ENCODE data around the gene CDK10.

Gene CDK10

DNA sequence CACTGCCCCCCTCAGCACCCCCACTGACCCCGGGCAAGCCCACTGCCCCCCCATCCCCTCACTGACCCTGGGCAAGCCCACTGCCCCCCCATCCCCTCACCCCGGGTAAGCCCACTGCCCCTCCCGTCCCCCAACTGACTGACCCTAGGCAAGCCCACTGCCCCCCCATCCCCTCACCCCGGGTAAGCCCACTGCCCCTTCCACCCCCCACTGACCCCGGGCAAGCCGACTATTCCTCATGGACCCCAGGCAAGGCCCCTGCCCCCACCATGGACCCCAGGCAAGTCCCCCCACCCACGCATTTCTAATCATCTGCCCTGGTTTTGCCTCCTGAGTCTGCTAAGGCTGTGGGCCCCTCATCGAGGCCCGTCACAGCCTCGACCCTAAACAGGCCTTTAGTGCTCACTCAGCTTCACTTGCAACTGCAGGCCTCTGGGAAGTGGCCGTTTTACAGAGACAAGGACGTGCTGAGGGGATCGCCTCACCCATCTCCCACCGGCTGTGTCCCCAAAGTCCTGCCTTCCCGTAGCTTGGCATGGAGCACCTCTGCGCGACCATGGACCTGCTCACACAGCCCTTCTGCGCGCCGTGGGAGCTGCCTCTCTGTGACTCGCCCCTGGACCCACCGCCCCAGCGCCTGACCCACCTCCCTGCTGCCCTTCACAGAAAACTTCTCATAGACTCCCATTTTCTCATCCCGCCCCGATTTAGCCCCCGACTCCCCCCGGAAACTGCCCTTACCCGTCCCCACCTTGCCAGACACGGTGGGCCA lies 30.6 kb downstream of the CDK10 start:
- DNase-seq, result no peak

DNA sequence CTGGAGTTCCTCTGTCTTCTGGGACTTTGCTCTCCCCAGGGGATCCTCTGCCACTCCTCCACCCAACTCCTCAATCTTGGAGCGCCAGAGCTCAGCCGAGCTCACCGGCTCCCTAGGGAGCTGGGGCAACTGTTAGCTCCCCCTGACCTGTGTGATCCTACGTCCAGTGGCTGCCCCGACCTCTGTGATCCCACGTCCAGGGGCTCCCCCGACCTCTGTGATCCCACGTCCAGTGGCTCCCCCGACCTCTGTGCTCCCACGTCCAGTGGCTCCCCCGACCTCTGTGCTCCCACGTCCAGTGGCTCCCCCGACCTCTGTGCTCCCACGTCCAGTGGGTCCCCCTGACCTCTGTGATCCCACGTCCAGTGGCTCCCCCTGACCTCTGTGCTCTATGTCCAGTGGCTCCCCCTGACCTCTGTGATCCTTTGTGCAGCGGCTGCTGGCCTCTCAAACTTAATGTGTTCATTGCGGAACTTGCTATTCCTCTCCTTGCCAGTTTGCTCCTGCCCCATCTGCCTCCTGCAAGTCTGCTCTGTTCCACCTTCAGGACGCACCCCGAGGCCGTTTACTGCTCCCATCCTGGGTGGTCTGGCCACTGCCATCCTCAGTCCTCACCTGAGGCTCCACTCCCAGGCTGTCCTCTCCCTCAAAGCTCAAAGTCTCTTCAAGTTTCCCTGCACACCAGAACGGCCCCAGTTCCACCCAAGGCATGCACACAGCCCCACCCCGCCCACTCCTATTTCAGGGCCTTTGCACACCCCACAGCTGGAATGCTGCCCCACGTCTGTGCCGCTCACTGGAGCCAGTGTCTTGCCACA lies 31.4 kb downstream of the CDK10 start:
- DNase-seq, result no peak

DNA sequence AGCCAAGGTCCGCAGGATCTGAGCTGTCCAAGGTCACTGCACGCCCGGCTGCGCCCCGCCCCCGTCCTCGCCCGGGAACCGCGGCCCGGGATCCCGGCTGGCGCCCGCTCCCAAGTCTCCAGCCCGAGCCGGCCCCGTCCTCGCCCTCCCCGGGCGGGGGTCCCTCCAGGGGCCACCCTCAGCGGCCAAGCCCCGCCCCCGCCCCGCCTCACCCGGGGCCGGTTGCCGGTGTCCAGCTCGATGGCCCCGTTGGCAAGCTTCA lies 34.0 kb downstream of the CDK10 start:
- DNase-seq, result no peak

DNA sequence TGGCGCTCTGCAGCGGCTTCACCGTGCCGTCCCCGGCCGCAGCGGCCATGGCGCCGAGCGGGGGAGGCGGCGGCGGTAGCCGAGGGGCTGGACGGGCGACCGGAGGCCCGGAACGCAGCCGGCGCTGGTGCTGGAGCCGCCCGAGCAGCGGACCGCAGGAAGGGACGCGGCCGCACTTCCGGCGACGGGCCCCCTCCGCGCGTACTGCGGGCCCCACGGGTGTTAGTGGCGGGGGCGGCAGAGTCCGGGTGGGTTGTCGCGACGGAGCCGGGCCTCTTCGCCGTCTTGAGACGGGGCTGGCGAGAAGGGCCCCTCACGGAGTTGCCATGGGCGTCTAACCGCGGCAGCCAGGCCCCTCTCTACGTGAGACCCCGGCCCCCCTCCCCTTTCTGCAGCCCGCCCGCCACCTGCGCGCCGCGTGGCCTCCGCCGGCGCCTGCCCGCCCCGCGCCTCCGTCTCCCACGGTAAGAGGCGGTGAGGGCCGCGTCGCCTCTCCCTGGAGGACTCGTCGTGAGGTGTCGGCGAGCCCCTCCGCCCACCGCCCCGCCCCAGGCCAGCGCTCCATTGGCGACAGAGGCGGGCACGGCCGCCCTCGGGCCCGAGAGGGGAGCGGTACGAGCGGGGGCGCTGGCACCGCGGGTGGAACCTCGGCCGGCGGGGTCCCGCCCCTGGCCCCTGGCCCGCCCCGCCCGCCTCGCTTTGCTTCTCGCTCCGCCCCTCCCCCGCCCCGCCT lies 34.5 kb downstream of the CDK10 start, which contains the start of the genes VPS9D1 and ZNF276:
VPS9D1 (minus strand) TSS at position 86 of the 733 bp plus-strand sequence; CDS start at position 49, 37 bp downstream.
ZNF276 (plus strand) TSS at position 725 of the 733 bp plus-strand sequence. CDS start 104 bp downstream, outside the sequence.
- DNase-seq, result peak; percentile 27

DNA sequence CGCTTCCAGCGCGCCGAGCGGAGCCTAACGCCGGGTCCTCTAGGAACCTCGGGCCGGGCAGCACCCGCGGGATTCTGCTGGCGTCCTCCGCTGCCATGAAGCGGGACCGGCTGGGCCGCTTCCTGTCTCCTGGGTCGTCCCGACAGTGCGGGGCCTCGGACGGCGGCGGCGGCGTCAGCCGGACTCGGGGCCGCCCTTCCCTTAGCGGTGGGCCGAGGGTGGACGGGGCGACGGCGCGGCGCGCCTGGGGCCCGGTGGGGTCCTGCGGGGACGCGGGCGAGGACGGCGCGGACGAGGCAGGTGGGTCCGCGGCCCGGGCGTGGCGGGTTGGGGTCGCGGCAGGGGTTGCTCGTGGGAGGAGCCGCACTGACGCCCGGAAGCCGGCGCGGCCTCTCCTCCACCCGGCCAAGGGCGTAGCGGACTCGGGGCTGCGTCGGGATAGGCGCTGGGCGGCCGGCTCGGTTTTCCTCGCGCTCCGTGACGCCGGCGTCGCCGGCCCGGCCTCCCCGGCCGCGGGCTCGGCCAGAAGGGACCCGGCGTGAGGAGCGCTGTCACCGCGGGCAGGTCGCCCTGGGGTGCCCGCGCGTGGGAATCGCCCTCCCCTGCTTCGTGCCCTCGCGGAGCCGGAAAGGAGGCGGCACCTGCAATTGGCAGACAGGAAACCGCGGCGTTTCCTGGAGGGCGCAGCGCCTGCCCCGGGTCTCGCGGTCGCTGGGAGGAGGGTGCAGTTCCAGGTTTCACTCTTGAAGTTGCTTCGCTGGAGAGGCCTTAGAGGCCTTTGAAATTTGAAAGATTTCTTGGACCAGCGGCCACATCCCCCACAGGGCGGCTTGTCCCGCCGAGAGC lies 35.3 kb downstream of the CDK10 start:
- no peak for DNase-seq

DNA sequence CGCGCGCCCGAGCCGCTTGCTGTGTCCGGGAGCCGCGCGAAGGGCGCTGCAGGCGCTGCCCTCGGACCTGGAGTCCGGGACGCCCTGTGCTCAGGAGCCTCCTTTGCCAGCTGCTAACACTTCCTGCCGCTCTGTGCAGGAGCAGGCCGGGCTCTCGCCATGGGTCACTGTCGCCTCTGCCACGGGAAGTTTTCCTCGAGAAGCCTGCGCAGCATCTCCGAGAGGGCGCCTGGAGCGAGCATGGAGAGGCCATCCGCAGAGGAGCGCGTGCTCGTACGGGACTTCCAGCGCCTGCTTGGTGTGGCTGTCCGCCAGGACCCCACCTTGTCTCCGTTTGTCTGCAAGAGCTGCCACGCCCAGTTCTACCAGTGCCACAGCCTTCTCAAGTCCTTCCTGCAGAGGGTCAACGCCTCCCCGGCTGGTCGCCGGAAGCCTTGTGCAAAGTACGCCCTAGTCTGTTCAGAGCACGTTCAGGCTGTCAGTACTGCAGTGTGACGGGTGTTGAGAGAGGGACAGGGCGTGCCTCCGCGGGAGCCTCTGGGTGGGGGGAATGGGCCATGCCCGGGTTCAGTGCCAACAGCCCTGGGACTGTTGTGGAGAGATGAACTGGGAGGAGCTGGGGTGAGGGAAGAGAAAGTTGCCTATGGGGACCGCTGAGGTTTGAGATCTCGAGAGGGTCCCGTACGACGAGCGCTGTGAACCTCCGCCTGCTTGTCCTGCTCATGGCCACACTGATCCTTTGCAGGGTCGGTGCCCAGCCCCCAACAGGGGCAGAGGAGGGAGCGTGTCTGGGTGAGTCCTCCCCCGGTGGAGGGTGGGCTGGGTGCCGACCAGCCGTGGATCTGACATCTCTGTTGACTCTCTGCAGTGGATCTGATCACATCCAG lies 36.1 kb downstream of the CDK10 start:
- DNase-seq, result no peak

DNA sequence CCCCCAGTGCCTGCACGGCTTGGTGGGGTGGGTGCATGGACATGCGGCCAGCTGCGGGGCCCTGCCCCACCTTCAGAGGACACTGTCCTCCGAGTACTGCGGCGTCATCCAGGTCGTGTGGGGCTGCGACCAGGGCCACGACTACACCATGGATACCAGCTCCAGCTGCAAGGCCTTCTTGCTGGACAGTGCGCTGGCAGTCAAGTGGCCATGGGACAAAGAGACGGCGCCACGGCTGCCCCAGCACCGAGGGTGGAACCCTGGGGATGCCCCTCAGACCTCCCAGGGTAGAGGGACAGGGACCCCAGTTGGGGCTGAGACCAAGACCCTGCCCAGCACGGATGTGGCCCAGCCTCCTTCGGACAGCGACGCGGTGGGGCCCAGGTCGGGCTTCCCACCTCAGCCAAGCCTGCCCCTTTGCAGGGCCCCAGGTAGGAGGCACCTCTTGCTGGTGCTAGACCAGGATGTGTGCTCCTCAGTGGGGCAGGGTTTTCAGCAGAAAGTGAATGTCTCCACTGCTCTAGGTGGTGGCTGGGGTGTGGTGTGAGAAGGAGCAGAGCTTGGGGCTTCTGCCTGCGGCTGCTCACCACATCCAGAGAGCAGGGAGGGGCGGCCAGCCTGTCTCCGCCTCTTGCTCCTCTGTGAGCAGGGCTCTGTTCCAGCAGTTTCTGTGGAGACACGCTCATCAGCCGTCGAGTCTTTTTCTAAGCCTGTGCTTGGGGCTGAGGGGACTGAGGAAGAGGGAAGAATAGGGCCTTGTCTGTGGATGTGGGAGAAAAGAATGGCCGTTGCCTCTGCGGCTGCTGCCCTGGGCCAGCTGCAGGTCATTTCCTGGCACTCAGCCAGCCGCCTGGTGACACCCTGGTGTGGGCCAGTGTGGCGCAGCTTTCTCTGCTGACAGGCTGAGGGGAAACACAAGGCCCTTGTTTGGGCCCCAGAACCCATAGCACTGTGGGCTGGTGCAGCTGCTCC lies 37.1 kb downstream of the CDK10 start:
- DNase-seq, result no peak

DNA sequence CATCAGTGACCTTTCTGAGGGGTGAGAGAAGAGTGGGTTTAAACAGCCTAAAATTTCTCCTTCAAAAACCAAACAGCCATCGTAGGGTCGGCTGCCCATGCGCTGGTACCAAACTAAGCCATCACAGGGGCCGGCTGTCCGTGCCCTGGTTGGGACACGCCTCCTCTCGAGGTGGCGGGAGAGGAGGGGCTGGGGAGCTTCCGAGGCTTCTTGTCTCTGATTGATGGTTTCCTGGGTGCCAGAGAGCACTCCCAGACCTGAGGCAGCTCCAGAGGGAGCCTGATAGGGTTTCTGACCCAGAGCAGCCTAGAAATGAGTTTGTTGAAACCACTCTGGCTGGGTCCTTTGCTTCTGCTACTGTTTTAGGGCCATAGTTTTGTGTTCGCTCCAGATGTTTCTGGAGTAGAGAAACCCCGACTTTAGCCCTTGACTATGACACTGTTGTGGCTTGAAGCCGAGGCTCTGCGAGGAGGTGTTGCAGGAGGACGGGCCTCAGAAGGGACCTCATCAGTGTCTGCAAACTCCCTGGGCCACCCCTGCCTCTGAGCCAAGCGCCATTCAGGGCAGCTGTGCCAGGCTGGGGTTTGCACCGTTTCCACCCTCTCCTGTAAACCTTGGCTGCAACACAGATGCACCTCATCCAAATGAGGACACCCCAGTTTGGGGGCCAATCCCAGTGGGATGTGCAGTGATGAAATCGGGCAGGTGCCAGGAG lies 41.1 kb downstream of the CDK10 start:
- no peak for DNase-seq

DNA sequence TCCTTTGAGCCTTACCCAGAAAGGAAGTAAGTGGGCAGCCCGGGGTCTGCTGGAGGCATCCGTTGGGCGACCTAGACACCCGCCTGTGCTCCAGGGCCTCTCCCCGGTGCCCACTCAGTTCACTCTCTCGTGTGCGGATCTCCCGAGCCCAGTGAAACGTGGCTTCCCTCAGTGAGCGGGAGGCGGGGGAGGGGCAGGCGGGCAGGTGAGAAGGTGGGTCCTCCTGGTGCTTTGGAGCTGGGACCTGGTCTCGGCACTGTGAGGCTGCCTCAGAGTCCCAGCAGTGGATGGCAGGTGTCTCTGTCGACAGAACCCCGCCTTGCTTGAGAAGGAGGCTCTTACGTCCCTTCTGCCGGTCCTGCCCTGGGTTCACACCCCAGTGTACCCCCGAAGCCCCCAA lies 42.8 kb downstream of the CDK10 start:
- DNase-seq, result no peak

DNA sequence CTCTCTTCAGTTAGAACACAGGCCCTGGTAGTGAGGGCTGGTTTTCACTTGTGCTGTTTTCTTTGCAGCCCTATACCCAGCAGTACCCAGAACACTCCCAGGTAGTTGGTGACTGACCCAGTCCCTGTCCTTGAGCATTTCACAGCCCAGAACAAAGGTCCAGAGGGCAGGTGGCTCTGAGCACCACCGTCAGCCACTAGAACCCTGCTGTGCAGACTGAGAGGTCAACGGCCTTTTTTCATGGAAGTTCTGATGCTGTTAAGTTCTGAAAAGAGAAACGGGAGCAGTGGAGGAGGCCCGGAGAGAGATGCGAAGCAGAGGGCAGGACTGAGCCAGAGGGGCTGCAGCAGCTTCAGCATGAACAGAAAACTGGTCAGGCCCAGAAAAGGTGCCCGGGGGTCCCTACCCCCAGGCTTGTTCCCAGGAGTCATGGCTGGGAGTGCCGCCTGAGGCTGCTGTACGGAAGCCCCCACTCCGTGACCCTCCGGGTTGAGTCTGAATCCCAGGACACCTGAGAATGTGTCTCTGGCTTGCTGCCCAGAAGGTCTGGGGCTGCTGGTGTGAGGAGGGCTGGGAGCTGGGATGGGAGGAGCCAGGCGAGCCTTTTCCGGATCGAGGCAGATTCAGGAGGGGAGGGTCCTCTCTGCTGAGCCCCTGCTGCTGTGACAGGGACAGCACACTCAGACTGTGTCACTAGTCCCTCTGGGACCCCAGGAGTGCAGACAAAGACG lies 43.5 kb downstream of the CDK10 start:
- no peak for DNase-seq

DNA sequence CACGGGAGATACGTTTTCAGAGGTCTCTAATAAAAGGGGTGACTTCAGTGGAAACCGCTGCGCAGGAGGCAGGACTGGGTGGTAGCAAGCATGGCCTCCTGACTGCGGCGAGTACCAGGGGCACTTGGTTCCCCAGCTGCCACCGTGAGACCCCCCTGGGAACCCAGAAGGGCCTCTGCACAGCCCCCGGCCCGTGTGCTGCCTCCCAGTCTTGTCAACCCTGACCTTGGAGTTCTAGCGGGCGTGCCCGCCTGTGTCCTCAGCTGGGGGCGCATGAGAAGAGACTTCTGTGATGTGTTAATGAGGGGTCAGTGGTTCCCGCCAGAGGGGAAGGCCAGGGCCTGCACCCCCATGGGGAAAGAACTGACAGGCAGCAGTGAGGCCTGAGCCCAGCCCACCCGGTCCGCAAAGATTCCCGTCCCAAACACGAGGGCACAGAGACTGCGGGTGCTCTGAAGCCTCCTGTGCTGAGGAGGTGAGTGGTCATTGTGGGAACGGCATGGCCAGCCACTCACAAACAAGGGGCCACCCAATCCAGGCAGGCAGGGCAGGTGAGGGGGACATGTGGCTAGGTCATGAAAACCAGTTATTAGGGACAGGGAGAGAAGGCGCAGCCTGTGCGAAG lies 44.2 kb downstream of the CDK10 start:
- DNase-seq, result no peak

DNA sequence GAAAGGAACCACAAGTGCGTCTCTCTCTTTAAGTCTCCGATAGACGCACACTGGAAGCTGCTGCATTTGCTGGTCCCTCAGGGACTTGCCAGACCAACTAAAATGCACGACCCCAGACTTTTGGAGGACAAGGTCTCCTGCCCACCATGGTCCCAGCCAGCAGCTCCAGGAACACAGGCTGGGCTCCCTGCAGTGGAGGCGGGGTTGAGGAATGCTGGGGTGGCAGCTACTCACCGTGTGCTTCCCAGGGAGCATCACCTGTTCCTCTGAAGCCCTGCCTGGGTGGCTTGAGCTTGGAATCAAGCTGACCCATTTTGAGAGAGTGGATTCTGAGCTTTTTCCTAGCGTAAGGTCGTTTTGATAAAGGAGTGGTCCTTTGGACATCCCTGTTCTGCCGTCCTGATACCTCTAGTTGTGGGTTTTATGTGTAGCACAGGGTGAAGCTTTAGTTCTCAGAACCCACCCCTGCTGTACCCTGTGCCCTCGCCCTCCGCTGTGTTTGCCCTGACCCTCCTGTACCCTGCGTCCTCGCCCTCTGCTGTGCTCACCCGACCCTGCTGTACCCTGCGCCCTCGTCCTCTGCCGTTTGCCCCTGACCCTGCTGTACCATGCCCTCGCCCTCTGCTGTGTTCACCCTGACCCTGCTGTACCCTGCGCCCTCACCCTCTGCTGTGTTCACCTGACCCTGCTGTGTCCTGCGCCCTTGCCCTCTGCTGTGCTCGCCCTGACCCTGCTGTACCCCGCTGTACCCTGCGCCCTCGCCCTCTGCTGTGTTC lies 45.8 kb downstream of the CDK10 start:
- no peak for DNase-seq

DNA sequence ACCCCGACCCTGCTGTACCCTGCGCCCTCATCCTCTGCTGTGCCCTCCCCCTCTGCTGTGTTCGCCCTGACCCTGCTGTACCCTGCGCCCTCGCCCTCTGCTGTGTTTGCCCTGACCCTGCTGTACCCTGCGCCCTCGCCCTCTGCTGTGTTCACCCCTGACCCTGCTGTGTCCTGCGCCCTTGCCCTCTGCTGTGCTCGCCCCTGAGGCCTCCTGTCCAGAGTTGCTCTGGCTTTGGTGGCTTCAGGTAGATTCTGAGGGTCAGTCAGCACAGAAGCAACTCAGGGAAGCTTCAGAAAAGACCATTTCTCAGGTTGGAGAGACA lies 46.4 kb downstream of the CDK10 start:
- DNase-seq, result no peak

DNA sequence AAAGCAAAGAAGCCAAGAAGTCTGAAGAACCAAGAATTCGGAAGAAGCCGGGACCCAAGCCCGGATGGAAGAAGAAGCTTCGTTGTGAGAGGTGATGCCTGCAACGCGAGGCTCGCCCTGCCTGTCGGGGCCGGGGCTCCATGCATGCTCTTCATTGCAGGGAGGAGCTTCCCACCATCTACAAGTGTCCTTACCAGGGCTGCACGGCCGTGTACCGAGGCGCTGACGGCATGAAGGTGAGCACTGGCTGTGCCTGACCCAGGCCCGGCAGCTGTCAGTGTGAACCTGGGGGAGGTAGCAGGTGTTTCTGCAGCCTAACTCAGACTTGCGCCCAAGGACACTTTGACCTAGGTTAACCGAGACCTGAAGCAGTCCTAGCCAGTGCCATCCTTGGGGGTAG lies 46.8 kb downstream of the CDK10 start:
- no peak for DNase-seq

DNA sequence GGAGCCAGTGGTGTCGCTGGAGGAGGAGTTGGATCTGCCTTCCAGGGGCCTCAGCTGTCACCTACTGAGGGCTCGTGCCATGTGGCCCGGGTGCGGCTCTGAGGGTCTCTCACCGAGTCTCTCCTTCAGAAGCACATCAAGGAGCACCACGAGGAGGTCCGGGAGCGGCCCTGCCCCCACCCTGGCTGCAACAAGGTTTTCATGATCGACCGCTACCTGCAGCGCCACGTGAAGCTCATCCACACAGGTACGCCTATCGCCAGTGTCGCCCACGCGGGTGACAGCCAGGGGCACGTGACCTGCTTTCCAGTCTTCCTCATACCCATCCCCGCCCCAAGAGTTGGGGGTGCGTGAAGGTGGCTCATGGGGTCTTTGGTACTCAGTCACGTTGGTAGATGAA lies 47.3 kb downstream of the CDK10 start:
- DNase-seq, result no peak

DNA sequence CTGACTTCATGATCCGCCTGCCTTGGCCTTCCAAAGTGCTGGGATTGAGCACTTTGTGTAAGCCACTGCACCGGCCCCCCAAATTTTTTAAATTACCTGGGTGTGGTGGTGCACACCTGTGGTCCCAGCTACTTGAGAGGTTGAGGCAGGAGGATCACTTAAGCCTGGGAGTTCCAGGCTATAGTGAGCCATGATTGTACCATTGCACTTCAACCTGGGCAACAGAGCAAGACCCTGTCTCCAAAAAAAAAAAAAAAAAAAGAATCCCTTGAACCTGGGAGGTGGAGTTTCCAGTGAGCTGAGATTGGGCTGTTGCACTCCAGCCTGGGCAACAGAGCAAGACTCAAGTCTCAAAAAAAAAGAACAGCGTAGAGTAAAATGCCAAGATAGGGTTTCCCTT lies 50.1 kb downstream of the CDK10 start:
- DNase-seq, result no peak

DNA sequence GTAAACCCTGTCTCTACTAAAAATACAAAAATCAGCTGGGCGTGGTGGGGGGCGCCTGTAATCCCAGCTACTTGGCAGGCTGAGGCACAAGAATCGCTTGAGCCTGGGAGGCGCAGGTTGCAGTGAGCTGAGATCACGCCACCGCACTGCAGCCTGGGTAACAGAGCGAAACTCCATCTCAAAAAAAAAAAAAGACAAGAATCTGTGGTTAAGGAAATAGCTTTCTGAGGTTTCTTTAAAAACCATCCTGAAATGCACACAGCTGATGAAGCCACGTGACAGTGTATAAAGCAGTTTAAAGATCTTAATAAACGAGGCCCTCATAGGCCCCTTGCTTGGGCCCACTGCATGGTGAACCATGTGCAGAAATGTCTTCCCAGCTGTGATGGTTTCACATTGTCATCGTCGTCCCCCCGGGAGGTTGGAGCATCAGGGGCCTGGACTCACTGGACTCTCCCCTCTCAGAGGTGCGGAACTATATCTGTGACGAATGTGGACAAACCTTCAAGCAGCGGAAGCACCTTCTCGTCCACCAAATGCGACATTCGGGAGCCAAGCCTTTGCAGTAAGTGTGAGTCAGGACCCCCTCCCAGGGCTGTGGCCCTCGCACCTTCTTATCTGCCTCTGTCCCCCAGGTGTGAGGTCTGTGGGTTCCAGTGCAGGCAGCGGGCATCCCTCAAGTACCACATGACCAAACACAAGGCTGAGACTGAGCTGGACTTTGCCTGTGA lies 51.0 kb downstream of the CDK10 start:
- DNase-seq, result no peak

All from NCI-H446 treated with DMSO at 0.1 percent for 48 hours (cell line).